Fibroblast of skin of back (primary cell): Measurements from ENCODE around the gene KDELR1.
A peak's percentile ranks its signal among the peaks of the same experiment; 100 is the strongest.

Experiments
- DNase-seq: peaks from one replicate; pipeline ENCODE4 v3.0.0-alpha.2; 2013

The KDELR1 gene

DNA sequence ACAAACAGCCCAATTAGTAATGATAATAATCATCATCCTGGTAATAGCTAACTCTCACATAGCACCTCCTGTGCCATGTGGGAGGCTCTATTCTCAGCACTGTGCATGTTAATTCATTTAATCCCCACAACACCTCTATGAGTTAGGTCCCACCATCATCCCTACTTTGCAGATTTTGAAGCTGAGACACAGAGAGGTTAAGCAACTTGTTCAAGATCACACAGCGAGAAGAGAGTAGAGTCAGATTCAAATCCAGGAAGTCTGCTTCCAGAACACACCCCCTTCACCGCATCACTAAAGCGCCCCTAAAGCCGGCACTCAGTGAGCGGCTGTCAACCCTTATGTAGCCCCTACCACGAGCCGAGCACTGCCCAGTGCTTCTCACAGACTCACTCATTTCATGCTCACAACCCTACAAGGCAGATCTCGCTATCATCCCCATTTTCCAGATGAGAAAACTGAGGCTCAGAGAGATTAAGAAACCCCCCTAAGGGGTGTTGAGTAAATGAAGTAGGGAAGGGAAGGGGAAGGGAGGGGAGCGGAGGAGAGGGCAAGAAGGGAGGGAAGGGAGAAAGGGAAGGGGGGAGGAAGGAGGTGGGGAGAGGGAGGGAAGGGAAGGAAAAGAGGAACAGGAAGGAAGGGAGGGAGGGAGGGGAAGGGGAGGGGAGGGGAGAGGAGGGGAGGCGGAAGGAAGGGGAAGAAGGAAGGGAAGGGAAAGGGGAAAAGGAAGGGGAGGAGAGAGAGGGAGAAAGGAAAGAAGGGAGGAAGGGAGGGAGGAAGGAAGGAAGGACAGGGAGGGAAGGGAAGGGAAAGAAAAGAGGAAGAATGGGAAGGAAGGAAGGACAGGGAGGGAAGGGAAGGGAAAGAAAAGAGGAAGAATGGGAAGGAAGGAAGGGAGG lies 49.6 kb downstream of the KDELR1 start:
- DNase-seq = no peak

- DNase-seq = no peak
These were observed 50.4 kb downstream of the KDELR1 start for GRCh38 chr19:48340995-48341394.

GRCh38 chr19:48338802-48339503 lies 52.4 kb downstream of the KDELR1 start:
- DNase-seq = no peak

- no peak for DNase-seq
These were observed 53.0 kb downstream of the KDELR1 start for GRCh38 chr19:48338253-48338755.

- DNase-seq = peak; percentile 90
These were observed 57.6 kb downstream of the KDELR1 start for GRCh38 chr19:48333467-48334384.

DNA sequence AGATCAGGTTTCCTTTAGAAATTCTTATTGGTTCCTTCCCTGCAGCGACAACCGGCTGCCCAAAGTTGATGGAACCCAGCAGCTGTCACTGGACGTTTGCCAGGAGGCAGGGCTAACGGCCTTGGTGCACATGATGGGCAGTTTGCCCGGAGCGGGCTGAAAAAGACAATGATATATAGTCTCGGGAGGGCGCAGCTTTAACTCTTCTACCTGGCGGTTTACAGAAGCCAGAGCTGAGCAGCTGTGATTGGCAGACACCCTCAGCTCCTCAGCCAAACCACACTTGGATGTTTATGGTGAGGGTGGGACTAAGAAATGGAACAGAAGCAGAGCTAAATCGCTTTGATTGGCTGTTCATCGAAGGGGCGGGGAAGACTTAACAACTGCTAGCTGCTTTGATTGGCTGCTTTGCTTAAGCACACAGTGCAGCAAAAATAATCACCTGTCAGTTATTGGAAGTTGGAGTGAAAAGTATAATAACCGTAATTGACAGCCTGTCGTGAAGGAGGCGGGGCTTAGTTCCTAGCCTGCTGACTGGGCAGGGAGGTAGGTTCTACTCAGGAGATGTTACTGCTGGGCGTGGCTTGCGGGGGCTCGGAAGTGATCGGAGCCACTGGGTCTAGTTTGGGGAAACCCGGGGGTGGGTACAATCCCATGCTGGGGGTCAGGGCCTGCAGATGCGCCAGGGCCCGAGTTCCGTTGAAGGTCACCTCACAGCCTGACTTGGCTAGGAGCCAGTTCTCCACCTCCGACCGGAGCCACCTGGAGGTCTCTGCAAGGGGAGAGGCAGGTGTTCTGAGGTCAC lies 58.5 kb downstream of the KDELR1 start:
- peak; percentile 94 for DNase-seq
